Ovary (tissue), 9 donors: ENCODE data around the gene TMEM74B. TPM values are rescaled to one million over a fixed set of nuclear protein-coding genes. Genes with fewer than 3 reads are reported as not detected.

Experiments used
- DNase-seq, 5 donors: peaks; one replicate each; pipeline ENCODE4 v3.0.0-alpha.2; 2019 to 2020
- H3K27ac ChIP-seq, 2 donors: fragments of 200-600 bp; one replicate each; pipeline versions ENCODE4 v1.5.1 to v1.8.0; 2019 to 2022
- H3K27me3 ChIP-seq: fragments of 200-600 bp; one replicate; pipeline ENCODE4 v1.8.0; 2022
- H3K36me3 ChIP-seq: fragments of 200-600 bp; sonication (generic); one replicate; pipeline ENCODE4 v1.5.1; 2019
- H3K4me1 ChIP-seq: one replicate; pipeline ENCODE4 v1.8.1; 2013; ENCODE audit warnings: mild to moderate bottlenecking, moderate library complexity; ENCODE audit not compliant: insufficient read depth
- H3K4me3 ChIP-seq: fragments of 200-600 bp; sonication (generic); one replicate; pipeline ENCODE4 v1.5.1; 2017
- H3K9me3 ChIP-seq, 2 donors: fragments of 200-600 bp in 1 of 2; sonication (generic) in 1 of 2; one replicate each; pipeline versions ENCODE4 v1.5.1 to v1.8.1; 2013 to 2019; ENCODE audit warnings: mild to moderate bottlenecking in 1 of 2, moderate library complexity in 1 of 2
- CTCF ChIP-seq, 3 donors: fragments of 450-650 bp in 2 of 3; fragments of 200-600 bp in 1 of 3; IDR thresholded peaks; one replicate each; pipeline versions ENCODE4 v1.5.1 to v1.8.0; 2016 to 2022; ENCODE audit warnings: antibody characterized with exemption in 3 of 3, mild to moderate bottlenecking in 1 of 3
- EP300 ChIP-seq: sonication (generic); formaldehyde crosslinking; IDR thresholded peaks from one replicate; pipeline ENCODE4 v1.6.1; 2017; ENCODE audit warnings: antibody characterized with exemption
- POLR2A ChIP-seq: fragments of 450-650 bp; IDR thresholded peaks from one replicate; pipeline ENCODE4 v1.6.1; 2017; ENCODE audit warnings: antibody characterized with exemption, mild to moderate bottlenecking, moderate library complexity
- WGBS, 3 donors: extraction: QIAGEN DNeasy Blood & Tissue Kit in 1 of 3; methylation state at CpG; one replicate each; pipeline versions ENCODE4 v1.1.5 to v1.1.7; 2013 to 2017; 5-methylcytosine and 5-hydroxymethylcytosine counted together
- intact Hi-C, 4 donors: fragments of 100-400 bp; cut with DNase I; formaldehyde crosslinking; loops; one replicate each; pipeline versions ENCODE4 v1.11.0 to v1.15.1; 2022 to 2023
- polyA plus RNA-seq, 2 donors: library from polyadenylated mRNA; stranded (reverse); fragments of 200-250 nt in 1 of 2; fragments of 350-450 nt in 1 of 2; fragmentation: Illumina TruSeq in 1 of 2; extraction: RNeasy Lipid Tissue Mini Kit (QIAGEN cat#74804) in 1 of 2; gene quantifications; one replicate each; pipeline ENCODE4 v1.2.3, GENCODE V29; 2013 to 2014
- total RNA-seq, 7 donors: library from RNA; depleted of rRNA in 2 of 7; stranded (reverse); fragments of >200 nt in 2 of 7; fragmentation: NEBNext Ultra II Directional in 3 of 7; extraction: Animal tissue kit (Norgen Biotek cat#: 25700) in 3 of 7; gene quantifications; one replicate each; pipeline versions ENCODE4 v1.1.0 to v1.2.4, GENCODE V29; 2016 to 2023
- donor health status: DM: no; HTN: no; CAD: no; lungs with moderate emphysema.
- donor health status: DM: no; HTN: no; CAD: no.
- donor health status: Bipolar disorder and iron deficiency.
- donor health status: DM: yes; HTN: yes; CAD: no.
- donor health status: DM: no; HTN: no; CAD: no.
- donor health status: DM: yes; HTN: yes; CAD: no.

Gene TMEM74B
- total and polyA plus RNA-seq, 9 donors, result 0.33 to 1.7 (median 1.0) TPM; not detected in 1

GRCh38 chr20:1137236-1137635 lies 47.5 kb downstream of the TMEM74B start:
- Histone ChIP-seq H3K9me3 (no peaks in the 10 kb centered on the region), H3K4me3 (no peak overlapping the region), H3K4me1 (no peaks in the 10 kb centered on the region), H3K27ac (no peak overlapping the region), H3K36me3 (no peaks in the 10 kb centered on the region), H3K27me3 (no peaks in the 10 kb centered on the region)
- DNase-seq, result no peak
- TF ChIP-seq POLR2A (no peak), EP300 (no peak), CTCF (IDR thresholded peaks at IDR 0.05) (no peak)
- 71 to 86% (median 82%) methylated on average over 4 of the region's 4 CpGs for WGBS, 3 donors
- intact Hi-C loops, result no loop called here

- no peak overlapping the region for H3K27ac ChIP-seq
- TF ChIP-seq POLR2A (no peak), EP300 (no peak), CTCF (IDR thresholded peaks at IDR 0.05) (no peak)
- H3K4me1 ChIP-seq, result no peaks in the 10 kb centered on the region
- H3K36me3 ChIP-seq, result no peaks in the 10 kb centered on the region
- H3K9me3 ChIP-seq, result no peaks in the 10 kb centered on the region
- 96 to 98% (median 97%) methylated on average over 12 of the region's 12 CpGs for WGBS, 3 donors
- DNase-seq, result no peak
- intact Hi-C loops, result no loop called here
- H3K4me3 ChIP-seq, result no peak overlapping the region
- H3K27me3 ChIP-seq, result no peaks in the 10 kb centered on the region
Measured at GRCh38 chr20:1134836-1135235, 49.9 kb downstream of the TMEM74B start.

GRCh38 chr20:1134355-1134754 lies 50.4 kb downstream of the TMEM74B start:
- Histone ChIP-seq H3K36me3 (no peaks in the 10 kb centered on the region), H3K4me1 (no peaks in the 10 kb centered on the region), H3K27ac (no peak overlapping the region), H3K27me3 (no peaks in the 10 kb centered on the region), H3K9me3 (no peaks in the 10 kb centered on the region), H3K4me3 (no peak overlapping the region)
- 65 to 75% (median 72%) methylated on average over 2 of the region's 2 CpGs for WGBS, 3 donors
- intact Hi-C loops, result no loop called here
- DNase-seq, result no peak
- TF ChIP-seq CTCF (IDR thresholded peaks at IDR 0.05) (no peak), POLR2A (no peak), EP300 (no peak)

GRCh38 chr20:1131354-1131753 lies 53.4 kb downstream of the TMEM74B start:
- 96 to 98% (median 98%) methylated on average over 3 of the region's 3 CpGs for WGBS, 3 donors
- H3K36me3 ChIP-seq, result no peaks in the 10 kb centered on the region
- intact Hi-C loops, result no loop called here
- DNase-seq, result no peak
- no peaks in the 10 kb centered on the region for H3K4me1 ChIP-seq
- no peak for TF ChIP-seq CTCF (IDR thresholded peaks at IDR 0.05)
- no peak for TF ChIP-seq POLR2A
- no peak for TF ChIP-seq EP300
- H3K27ac ChIP-seq, result no peak overlapping the region
- H3K27me3 ChIP-seq, result no peaks in the 10 kb centered on the region
- no peaks in the 10 kb centered on the region for H3K9me3 ChIP-seq
- H3K4me3 ChIP-seq, result no peak overlapping the region

- DNase-seq, result no peak
Measured at GRCh38 chr20:1130847-1131246, 53.9 kb downstream of the TMEM74B start.

More at GRCh38 chr20:1130847-1131246, 53.9 kb downstream of the TMEM74B start:
- TF ChIP-seq CTCF (IDR thresholded peaks at IDR 0.05), result no peak
- TF ChIP-seq EP300, result no peak
- TF ChIP-seq POLR2A, result no peak
- Histone ChIP-seq H3K36me3 (no peaks in the 10 kb centered on the region), H3K27me3 (no peaks in the 10 kb centered on the region), H3K4me1 (no peaks in the 10 kb centered on the region), H3K9me3 (no peaks in the 10 kb centered on the region), H3K27ac (no peak overlapping the region), H3K4me3 (no peak overlapping the region)
- WGBS, 3 donors, result 86 to 95% (median 94%) methylated on average over 5 of the region's 5 CpGs
- intact Hi-C loops, result no loop called here
